Coronary artery (tissue), 2 donors: ENCODE results near the gene MEIS1.

Experiments
- DNase-seq: peaks from one replicate; pipeline ENCODE4 v3.0.0-alpha.2; 2017; ENCODE audit warnings: low spot score
- H3K27ac ChIP-seq, 2 donors: fragments of 200-600 bp; sonication (generic); one replicate each; pipeline ENCODE4 v1.5.1; 2016 to 2019
- H3K4me3 ChIP-seq: fragments of 200-600 bp; sonication (generic); 2 replicates; pipeline ENCODE4 v1.5.1; 2016; ENCODE audit warnings: mild to moderate bottlenecking, moderate library complexity
- TF ChIP-seq, protein P1 (sequence below): fragments of 200-600 bp; sonication (generic); IDR thresholded peaks from one replicate; pipeline ENCODE4 v1.5.1; 2019; ENCODE audit warnings: antibody characterized with exemption

The MEIS1 gene

GRCh38 chr2:66571918-66572317 is 137.0 kb downstream of the MEIS1 start:
- Histone ChIP-seq H3K4me3 (no peak overlapping the region), H3K27ac (no peak overlapping the region)
- DNase-seq, result no peak
- TF ChIP-seq, protein P1, sequence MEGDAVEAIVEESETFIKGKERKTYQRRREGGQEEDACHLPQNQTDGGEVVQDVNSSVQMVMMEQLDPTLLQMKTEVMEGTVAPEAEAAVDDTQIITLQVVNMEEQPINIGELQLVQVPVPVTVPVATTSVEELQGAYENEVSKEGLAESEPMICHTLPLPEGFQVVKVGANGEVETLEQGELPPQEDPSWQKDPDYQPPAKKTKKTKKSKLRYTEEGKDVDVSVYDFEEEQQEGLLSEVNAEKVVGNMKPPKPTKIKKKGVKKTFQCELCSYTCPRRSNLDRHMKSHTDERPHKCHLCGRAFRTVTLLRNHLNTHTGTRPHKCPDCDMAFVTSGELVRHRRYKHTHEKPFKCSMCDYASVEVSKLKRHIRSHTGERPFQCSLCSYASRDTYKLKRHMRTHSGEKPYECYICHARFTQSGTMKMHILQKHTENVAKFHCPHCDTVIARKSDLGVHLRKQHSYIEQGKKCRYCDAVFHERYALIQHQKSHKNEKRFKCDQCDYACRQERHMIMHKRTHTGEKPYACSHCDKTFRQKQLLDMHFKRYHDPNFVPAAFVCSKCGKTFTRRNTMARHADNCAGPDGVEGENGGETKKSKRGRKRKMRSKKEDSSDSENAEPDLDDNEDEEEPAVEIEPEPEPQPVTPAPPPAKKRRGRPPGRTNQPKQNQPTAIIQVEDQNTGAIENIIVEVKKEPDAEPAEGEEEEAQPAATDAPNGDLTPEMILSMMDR, result no peak

DNA sequence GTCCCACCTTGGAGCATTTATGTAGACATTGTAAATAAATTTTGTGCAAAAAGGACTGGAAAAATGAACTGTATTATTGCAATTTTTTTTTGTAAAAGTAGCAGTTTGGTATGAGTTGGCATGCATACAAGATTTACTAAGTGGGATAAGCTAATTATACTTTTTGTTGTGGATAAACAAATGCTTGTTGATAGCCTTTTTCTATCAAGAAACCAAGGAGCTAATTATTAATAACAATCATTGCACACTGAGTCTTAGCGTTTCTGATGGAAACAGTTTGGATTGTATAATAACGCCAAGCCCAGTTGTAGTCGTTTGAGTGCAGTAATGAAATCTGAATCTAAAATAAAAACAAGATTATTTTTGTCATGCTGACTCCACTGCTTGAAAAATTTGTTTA is 137.5 kb downstream of the MEIS1 start:
- TF ChIP-seq, protein P1, result no peak
- no peak overlapping the region for H3K27ac ChIP-seq
- H3K4me3 ChIP-seq, result no peak overlapping the region
- no peak for DNase-seq

DNA sequence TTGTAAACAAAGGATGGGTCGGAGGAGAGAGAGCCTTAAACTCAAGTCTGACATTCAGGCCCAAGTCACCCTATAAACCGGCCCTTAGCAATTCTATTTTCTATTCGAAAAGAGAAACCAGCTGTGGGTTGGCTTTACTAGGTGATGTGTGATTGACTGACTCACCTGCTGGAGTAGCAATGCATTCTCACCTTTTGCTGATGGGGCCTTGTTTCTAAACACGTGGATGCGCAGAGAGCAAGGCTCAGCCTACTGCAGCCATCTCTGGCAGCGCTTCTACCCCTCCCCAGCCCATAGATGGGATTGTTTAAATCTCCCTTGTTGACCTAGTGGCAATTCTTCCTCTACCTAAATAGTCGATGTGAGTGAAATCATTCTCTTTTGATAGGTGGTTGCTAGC is 138.5 kb downstream of the MEIS1 start:
- no peak for DNase-seq
- Histone ChIP-seq H3K4me3 (no peak overlapping the region), H3K27ac (no peak overlapping the region)
- TF ChIP-seq, protein P1, result no peak

- Histone ChIP-seq H3K27ac (no peak overlapping the region), H3K4me3 (no peak overlapping the region)
- TF ChIP-seq, protein P1, result no peak
- DNase-seq, result no peak
These were observed 138.9 kb downstream of the MEIS1 start for GRCh38 chr2:66573821-66574233.

DNA sequence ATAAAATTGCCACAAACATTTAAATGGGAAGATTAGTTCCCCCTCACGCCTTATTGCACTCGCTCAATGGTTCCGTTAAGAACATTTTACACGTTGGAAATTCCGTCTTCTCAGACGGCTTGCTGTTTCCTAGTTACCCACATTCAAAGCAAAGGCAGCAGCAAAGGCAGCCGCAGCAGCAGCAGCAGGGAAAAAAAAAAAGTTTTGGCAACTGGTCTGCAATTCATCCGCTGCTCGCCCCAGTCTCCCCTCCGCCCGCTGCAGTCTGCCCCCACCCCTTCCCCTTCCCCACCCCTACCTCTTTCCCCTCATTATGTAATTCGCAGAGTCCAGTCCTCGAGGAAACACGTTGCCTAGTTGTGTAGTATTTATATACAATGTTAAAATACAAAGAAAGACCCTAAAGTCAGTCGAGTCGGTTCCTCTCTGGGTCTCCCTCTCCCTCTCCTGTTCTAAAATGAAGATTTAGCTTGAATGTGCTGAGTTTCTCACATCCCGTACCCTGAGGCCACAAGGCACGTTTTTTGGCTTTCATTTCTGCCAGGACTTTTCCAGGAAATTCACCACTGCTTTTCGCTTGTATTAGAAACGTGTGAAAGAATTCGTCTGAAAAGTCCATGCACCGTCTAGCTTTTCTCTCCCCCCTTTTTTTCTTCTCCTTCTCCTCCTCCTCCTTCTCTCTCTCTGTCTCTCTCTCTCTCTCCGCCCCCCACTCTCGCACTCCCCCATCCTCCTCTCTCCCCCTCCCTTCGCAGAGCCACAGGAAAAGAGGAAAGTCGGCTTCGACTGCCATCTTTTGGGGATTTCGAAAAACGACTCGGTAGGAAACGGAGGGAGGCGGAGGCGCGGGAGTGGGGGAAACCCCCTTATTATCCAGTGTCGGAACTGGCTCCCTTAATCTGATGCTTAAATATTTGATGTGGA is 140.0 kb downstream of the MEIS1 start:
- Histone ChIP-seq H3K4me3 (peak overlapping the region; percentile 77), H3K27ac (peak overlapping the region in 1 of 2 donors; percentile 68)
- DNase-seq, result peak; percentile 77
- TF ChIP-seq, protein P1, result no peak

GRCh38 chr2:66575625-66576310 is 140.8 kb downstream of the MEIS1 start:
- no peak for DNase-seq
- TF ChIP-seq, protein P1, result no peak
- H3K4me3 ChIP-seq, result peak overlapping the region; percentile 77
- peak overlapping the region in 1 of 2 donors; percentile 68 for H3K27ac ChIP-seq

DNA sequence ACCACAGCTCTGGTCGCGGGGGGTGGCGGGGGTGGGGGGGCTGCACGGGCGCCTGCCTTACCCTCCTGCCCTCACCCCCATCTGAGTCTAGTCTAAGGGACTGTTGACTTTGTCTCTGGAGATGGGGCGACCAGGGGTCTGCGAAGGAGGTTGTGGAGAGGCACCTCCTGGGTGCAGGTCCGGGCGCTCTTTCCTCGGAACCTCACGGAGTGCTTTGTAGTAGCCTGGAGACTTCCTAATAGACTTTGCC is 141.3 kb downstream of the MEIS1 start:
- no peak for DNase-seq
- Histone ChIP-seq H3K4me3 (peak overlapping the region; percentile 77), H3K27ac (no peak overlapping the region)
- TF ChIP-seq, protein P1, result no peak
